ENCODE data around the gene DLGAP4.

- no peak for TF ChIP-seq SUZ12 (IDR thresholded peaks at IDR 0.05; ENCODE audit: extremely low read depth, insufficient read depth, insufficient read length)
- no peak for TF ChIP-seq ZNF274 (IDR thresholded peaks at IDR 0.05; ENCODE audit: low read depth, low read length)
These were observed 36.6 kb upstream of the DLGAP4 start for GRCh38 chr20:36269507-36269906.
